Panc1 (cell line): ENCODE results near the gene SEMA3G. TPM values are rescaled to one million over a fixed set of nuclear protein-coding genes. Genes with fewer than 3 reads are reported as not detected.

Source experiments
- ATAC-seq: fragments of 200-7000 bp; cut with Tn5 transposase; 2 replicates; pipeline ENCODE4 v1.9.1; 2020; ENCODE audit warnings: mild to moderate bottlenecking, moderate library complexity
- BruUV-seq: library from RNA; stranded (reverse); fragments of 400-500 nt; replicated peaks from 2 replicates; lab custom pipeline; 2021; lab: Mats Ljungman, UMichigan
- CTCF ChIA-PET: fragments of 300-600 bp; sonication (Branson Sonifier 250); formaldehyde crosslinking; loops from one replicate; lab custom pipeline; 2022; ENCODE audit warnings: antibody characterized with exemption; lab: Charles Lee
- POLR2A ChIA-PET: fragments of 300-600 bp; sonication (Branson Sonifier 250); formaldehyde crosslinking; loops from one replicate; lab custom pipeline; 2022; ENCODE audit warnings: antibody characterized with exemption; lab: Charles Lee
- DNase-seq: peaks from one replicate; pipeline ENCODE4 v3.0.0-alpha.2; 2010; ENCODE audit warnings: low read depth, low spot score
- H3K27ac ChIP-seq: 2 replicates; pipeline ENCODE4 v1.5.1; 2011; ENCODE audit warnings: mild to moderate bottlenecking, low read length, inconsistent platforms
- H3K27me3 ChIP-seq: fragments of 200-500 bp; sonication (Bioruptor generic); 2 replicates; pipeline ENCODE4 v1.6.0; 2014; ENCODE audit warnings: low read length, inconsistent platforms; ENCODE audit not compliant: control insufficient read depth, insufficient read depth
- H3K36me3 ChIP-seq: fragments of 200-500 bp; sonication (Bioruptor generic); 2 replicates; pipeline ENCODE4 v1.5.1; 2014; ENCODE audit warnings: inconsistent platforms, mild to moderate bottlenecking, low read length, moderate library complexity; ENCODE audit not compliant: control insufficient read depth, insufficient read depth
- H3K4me1 ChIP-seq: 2 replicates; pipeline ENCODE4 v1.5.1; 2011; ENCODE audit warnings: inconsistent platforms, mild to moderate bottlenecking, low read length, moderate library complexity; ENCODE audit not compliant: control insufficient read depth, insufficient read depth
- H3K4me3 ChIP-seq, 2 experiments: 2 replicates each; pipeline ENCODE4 v1.5.1; 2011 to 2012; ENCODE audit warnings: low read depth in 2 of 2, low read length in 2 of 2, mild to moderate bottlenecking in 2 of 2, inconsistent platforms in 1 of 2, moderate library complexity in 1 of 2
- H3K9me3 ChIP-seq: fragments of 200-500 bp; sonication (Bioruptor generic); 2 replicates; pipeline ENCODE4 v1.5.1; 2014; ENCODE audit warnings: low read depth, mild to moderate bottlenecking, inconsistent platforms, low read length, moderate library complexity; ENCODE audit not compliant: control insufficient read depth, insufficient read depth
- POLR2AphosphoS5 ChIP-seq: IDR thresholded peaks from 2 replicates; pipeline ENCODE4 v1.6.1; 2012; ENCODE audit warnings: mild to moderate bottlenecking, low read depth, low read length, moderate library complexity
- SIN3A ChIP-seq: IDR thresholded peaks from 2 replicates; pipeline ENCODE4 v1.6.1; 2012; ENCODE audit warnings: low read depth, mild to moderate bottlenecking, low read length, moderate library complexity, borderline replicate concordance; ENCODE audit not compliant: insufficient read depth
- TCF7L2 ChIP-seq: IDR thresholded peaks from 2 replicates; pipeline ENCODE4 v1.6.1; 2011; ENCODE audit warnings: mild to moderate bottlenecking, low read depth, low read length, inconsistent platforms
- in situ Hi-C: cut with HindIII; loops from 2 replicates; pipeline ENCODE4 v1.10.0; 2016; ENCODE audit warnings: low sequenced_read_pairs, low pct_unique_long_range_greater_than_20kb
- intact Hi-C: fragments of 100-400 bp; cut with micrococcal nuclease; formaldehyde crosslinking; loops from one replicate; pipeline ENCODE4 v1.10.0; 2022; ENCODE audit not compliant: unreplicated experiment
- total RNA-seq: library from RNA; stranded (reverse); gene quantifications from one replicate; pipeline ENCODE4 v1.2.1, GENCODE V29; 2021; ENCODE audit not compliant: unreplicated experiment
- TF ChIP-seq, protein P1 (sequence below), 2 experiments: IDR thresholded peaks; 2 replicates each; pipeline ENCODE4 v1.6.1; 2011 to 2012; ENCODE audit warnings: low read depth in 2 of 2, control low read depth in 1 of 2, low read length in 1 of 2, mild to moderate bottlenecking in 1 of 2, moderate library complexity in 1 of 2; ENCODE audit not compliant: insufficient read depth in 1 of 2
- TF ChIP-seq, protein P2 (sequence below): fragments of 450-650 bp; IDR thresholded peaks from 2 replicates; pipeline ENCODE4 v1.5.1; 2017; ENCODE audit warnings: mild to moderate bottlenecking

SEMA3G gene
- total RNA-seq, 1 experiment from 2014 or later: 1.6 TPM

GRCh38 chr3:52470920-52471319, 26.0 kb upstream of the SEMA3G start:
- POLR2A ChIA-PET: no interaction called here
- intact Hi-C loops (no loop called here), in situ Hi-C loops (no loop called here)
- Histone ChIP-seq H3K4me1 (no peaks in the 10 kb centered on the region), H3K36me3 (peaks cover 3% of the 10 kb centered on the region; the same call in 1 of the 2 replicates), H3K27ac (no peak overlapping the region), H3K27me3 (no peaks in the 10 kb centered on the region), H3K9me3 (no peaks in the 10 kb centered on the region), H3K4me3 (no peak overlapping the region)
- no TSS peak for BruUV-seq
- TF ChIP-seq, protein P1, sequence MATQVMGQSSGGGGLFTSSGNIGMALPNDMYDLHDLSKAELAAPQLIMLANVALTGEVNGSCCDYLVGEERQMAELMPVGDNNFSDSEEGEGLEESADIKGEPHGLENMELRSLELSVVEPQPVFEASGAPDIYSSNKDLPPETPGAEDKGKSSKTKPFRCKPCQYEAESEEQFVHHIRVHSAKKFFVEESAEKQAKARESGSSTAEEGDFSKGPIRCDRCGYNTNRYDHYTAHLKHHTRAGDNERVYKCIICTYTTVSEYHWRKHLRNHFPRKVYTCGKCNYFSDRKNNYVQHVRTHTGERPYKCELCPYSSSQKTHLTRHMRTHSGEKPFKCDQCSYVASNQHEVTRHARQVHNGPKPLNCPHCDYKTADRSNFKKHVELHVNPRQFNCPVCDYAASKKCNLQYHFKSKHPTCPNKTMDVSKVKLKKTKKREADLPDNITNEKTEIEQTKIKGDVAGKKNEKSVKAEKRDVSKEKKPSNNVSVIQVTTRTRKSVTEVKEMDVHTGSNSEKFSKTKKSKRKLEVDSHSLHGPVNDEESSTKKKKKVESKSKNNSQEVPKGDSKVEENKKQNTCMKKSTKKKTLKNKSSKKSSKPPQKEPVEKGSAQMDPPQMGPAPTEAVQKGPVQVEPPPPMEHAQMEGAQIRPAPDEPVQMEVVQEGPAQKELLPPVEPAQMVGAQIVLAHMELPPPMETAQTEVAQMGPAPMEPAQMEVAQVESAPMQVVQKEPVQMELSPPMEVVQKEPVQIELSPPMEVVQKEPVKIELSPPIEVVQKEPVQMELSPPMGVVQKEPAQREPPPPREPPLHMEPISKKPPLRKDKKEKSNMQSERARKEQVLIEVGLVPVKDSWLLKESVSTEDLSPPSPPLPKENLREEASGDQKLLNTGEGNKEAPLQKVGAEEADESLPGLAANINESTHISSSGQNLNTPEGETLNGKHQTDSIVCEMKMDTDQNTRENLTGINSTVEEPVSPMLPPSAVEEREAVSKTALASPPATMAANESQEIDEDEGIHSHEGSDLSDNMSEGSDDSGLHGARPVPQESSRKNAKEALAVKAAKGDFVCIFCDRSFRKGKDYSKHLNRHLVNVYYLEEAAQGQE (IDR thresholded peaks at IDR 0.05; ENCODE audit: insufficient read depth in 1 of 2, low read depth in 2 of 2, low read length in 1 of 2): no peak
- TF ChIP-seq TCF7L2: no peak
- no peak for TF ChIP-seq SIN3A
- TF ChIP-seq POLR2AphosphoS5: no peak
- TF ChIP-seq, protein P2, sequence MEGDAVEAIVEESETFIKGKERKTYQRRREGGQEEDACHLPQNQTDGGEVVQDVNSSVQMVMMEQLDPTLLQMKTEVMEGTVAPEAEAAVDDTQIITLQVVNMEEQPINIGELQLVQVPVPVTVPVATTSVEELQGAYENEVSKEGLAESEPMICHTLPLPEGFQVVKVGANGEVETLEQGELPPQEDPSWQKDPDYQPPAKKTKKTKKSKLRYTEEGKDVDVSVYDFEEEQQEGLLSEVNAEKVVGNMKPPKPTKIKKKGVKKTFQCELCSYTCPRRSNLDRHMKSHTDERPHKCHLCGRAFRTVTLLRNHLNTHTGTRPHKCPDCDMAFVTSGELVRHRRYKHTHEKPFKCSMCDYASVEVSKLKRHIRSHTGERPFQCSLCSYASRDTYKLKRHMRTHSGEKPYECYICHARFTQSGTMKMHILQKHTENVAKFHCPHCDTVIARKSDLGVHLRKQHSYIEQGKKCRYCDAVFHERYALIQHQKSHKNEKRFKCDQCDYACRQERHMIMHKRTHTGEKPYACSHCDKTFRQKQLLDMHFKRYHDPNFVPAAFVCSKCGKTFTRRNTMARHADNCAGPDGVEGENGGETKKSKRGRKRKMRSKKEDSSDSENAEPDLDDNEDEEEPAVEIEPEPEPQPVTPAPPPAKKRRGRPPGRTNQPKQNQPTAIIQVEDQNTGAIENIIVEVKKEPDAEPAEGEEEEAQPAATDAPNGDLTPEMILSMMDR: no peak
- CTCF ChIA-PET: interaction anchor here (0.5 kb wide), 1 partner anchor 888 kb away, joined by 3 read pairs; no protein-coding TSS in a partner anchor
- ATAC-seq: no peak
- no peak for DNase-seq

- Histone ChIP-seq H3K27me3 (no peaks in the 10 kb centered on the region), H3K36me3 (no peaks in the 10 kb centered on the region), H3K27ac (no peak overlapping the region), H3K4me3 (no peak overlapping the region), H3K9me3 (no peaks in the 10 kb centered on the region), H3K4me1 (no peaks in the 10 kb centered on the region)
- no peak for TF ChIP-seq TCF7L2
- TF ChIP-seq POLR2AphosphoS5: no peak
- TF ChIP-seq SIN3A: no peak
- TF ChIP-seq, protein P1 (IDR thresholded peaks at IDR 0.05; ENCODE audit: insufficient read depth in 1 of 2, low read depth in 2 of 2, low read length in 1 of 2): no peak
- TF ChIP-seq, protein P2: no peak
- intact Hi-C loops (no loop called here), in situ Hi-C loops (no loop called here)
- no peak for DNase-seq
- ATAC-seq: no peak
- POLR2A ChIA-PET: no interaction called here
- CTCF ChIA-PET: no interaction called here
- BruUV-seq: no TSS peak
These were observed 24.1 kb upstream of the SEMA3G start for GRCh38 chr3:52469001-52469400.
